WTC11 (cell line): ENCODE data around the gene SF3B2. TPM values are rescaled to one million over a fixed set of nuclear protein-coding genes. Genes with fewer than 3 reads are reported as not detected.

ENCODE experiments used
- ATAC-seq: fragments of 200-7000 bp; cut with Tn5 transposase; 2 replicates; pipeline ENCODE4 v1.10.0; 2021; ENCODE audit warnings: mild to moderate bottlenecking, moderate library complexity
- CTCF ChIA-PET: fragments of 300-600 bp; sonication (Branson Sonifier 250); formaldehyde crosslinking; loops from one replicate; lab custom pipeline; 2021; ENCODE audit warnings: antibody characterized with exemption; lab: Charles Lee
- POLR2A ChIA-PET: fragments of 350-600 bp; sonication (Branson Sonifier 250); formaldehyde crosslinking; loops from one replicate; lab custom pipeline; 2021; ENCODE audit warnings: antibody characterized with exemption; lab: Charles Lee
- DNase-seq: peaks from one replicate; pipeline ENCODE4 v3.0.0; 2021; ENCODE audit warnings: low spot score
- H3K27ac Mint-ChIP-seq: 2 replicates; pipeline ENCODE4 v1.8.0; 2021; ENCODE audit warnings: mixed read lengths
- H3K27me3 Mint-ChIP-seq: 2 replicates; pipeline ENCODE4 v1.8.0; 2021; ENCODE audit warnings: low read depth, mild to moderate bottlenecking, moderate library complexity, mixed read lengths
- H3K36me3 Mint-ChIP-seq: 2 replicates; pipeline ENCODE4 v1.8.0; 2021; ENCODE audit warnings: mixed read lengths
- H3K4me1 Mint-ChIP-seq: 2 replicates; pipeline ENCODE4 v1.8.0; 2022; ENCODE audit warnings: mixed read lengths
- H3K4me3 Mint-ChIP-seq: 2 replicates; pipeline ENCODE4 v1.8.0; 2021; ENCODE audit warnings: mild to moderate bottlenecking, moderate library complexity, mixed read lengths
- H3K9me3 Mint-ChIP-seq: 2 replicates; pipeline ENCODE4 v1.8.0; 2021; ENCODE audit warnings: mixed read lengths
- ELF4 ChIP-seq: sonication (generic); formaldehyde crosslinking; IDR thresholded peaks from 2 replicates; pipeline ENCODE4 v1.8.1; 2022; ENCODE audit warnings: low read depth, mild to moderate bottlenecking, moderate library complexity, missing genetic modification reagents
- EMX1 ChIP-seq: fragments of 250-450 bp; sonication (Bioruptor Pico); IDR thresholded peaks from 2 replicates; pipeline ENCODE4 v1.8.0; 2021; ENCODE audit warnings: mild to moderate bottlenecking
- ETV6 ChIP-seq: sonication (generic); formaldehyde crosslinking; IDR thresholded peaks from 2 replicates; pipeline ENCODE4 v1.8.1; 2022; ENCODE audit warnings: mild to moderate bottlenecking, missing genetic modification reagents
- FOXJ3 ChIP-seq: sonication (generic); formaldehyde crosslinking; IDR thresholded peaks from 2 replicates; pipeline ENCODE4 v1.9.0; 2021; ENCODE audit warnings: missing genetic modification reagents, mild to moderate bottlenecking, borderline replicate concordance
- FOXK1 ChIP-seq: sonication (generic); formaldehyde crosslinking; IDR thresholded peaks from 2 replicates; pipeline ENCODE4 v1.8.0; 2022; ENCODE audit warnings: mild to moderate bottlenecking, moderate library complexity, missing genetic modification reagents
- FOXP1 ChIP-seq: sonication (generic); formaldehyde crosslinking; IDR thresholded peaks from 2 replicates; pipeline ENCODE4 v1.8.0; 2022; ENCODE audit warnings: missing genetic modification reagents, mild to moderate bottlenecking, moderate library complexity, borderline replicate concordance
- GTF2I ChIP-seq: fragments of 250-450 bp; sonication (Bioruptor Pico); conservative IDR thresholded peaks from 2 replicates; pipeline ENCODE4 v1.4.0; 2021; ENCODE audit warnings: mild to moderate bottlenecking
- IRF2 ChIP-seq: sonication (generic); formaldehyde crosslinking; IDR thresholded peaks from 2 replicates; pipeline ENCODE4 v1.8.0; 2022; ENCODE audit warnings: low read depth, missing genetic modification reagents, borderline replicate concordance
- NFE2L1 ChIP-seq: sonication (generic); formaldehyde crosslinking; IDR thresholded peaks from 2 replicates; pipeline ENCODE4 v1.8.1; 2023; ENCODE audit warnings: missing genetic modification reagents
- NFYB ChIP-seq: sonication (generic); formaldehyde crosslinking; conservative IDR thresholded peaks from 2 replicates; pipeline ENCODE4 v1.8.0; 2022; ENCODE audit warnings: low read depth, missing genetic modification reagents
- SMAD4 ChIP-seq: sonication (generic); formaldehyde crosslinking; IDR thresholded peaks from 2 replicates; pipeline ENCODE4 v1.8.0; 2022; ENCODE audit warnings: mild to moderate bottlenecking, missing genetic modification reagents
- TEAD4 ChIP-seq: sonication (generic); formaldehyde crosslinking; IDR thresholded peaks from 2 replicates; pipeline ENCODE4 v1.8.0; 2022; ENCODE audit warnings: mild to moderate bottlenecking, missing genetic modification reagents
- TP53 ChIP-seq: sonication (generic); formaldehyde crosslinking; IDR thresholded peaks from 2 replicates; pipeline ENCODE4 v1.8.1; 2023; ENCODE audit warnings: mild to moderate bottlenecking, missing genetic modification reagents
- ZBTB21 ChIP-seq: sonication (generic); formaldehyde crosslinking; IDR thresholded peaks from 2 replicates; pipeline ENCODE4 v1.8.1; 2023; ENCODE audit warnings: mild to moderate bottlenecking, missing genetic modification reagents, borderline replicate concordance
- ZNF317 ChIP-seq: sonication (generic); formaldehyde crosslinking; IDR thresholded peaks from 2 replicates; pipeline ENCODE4 v1.8.1; 2023; ENCODE audit warnings: low read depth, mild to moderate bottlenecking, moderate library complexity, missing genetic modification reagents, borderline replicate concordance
- total RNA-seq: library from RNA; stranded (reverse); gene quantifications from 3 replicates; pipeline ENCODE4 v1.2.3, GENCODE V29; 2021
- TF ChIP-seq, protein P1 (sequence below): sonication (generic); formaldehyde crosslinking; IDR thresholded peaks from 2 replicates; pipeline ENCODE4 v1.8.1; 2022; ENCODE audit warnings: mild to moderate bottlenecking, missing genetic modification reagents, moderate library complexity, borderline replicate concordance
- TF ChIP-seq, protein P2 (sequence below): fragments of 250-450 bp; sonication (Bioruptor Pico); IDR thresholded peaks from 2 replicates; pipeline ENCODE4 v1.9.0; 2021; ENCODE audit warnings: moderate library complexity, mild to moderate bottlenecking, inconsistent platforms, borderline replicate concordance
- TF ChIP-seq, protein P3 (sequence below): sonication (generic); formaldehyde crosslinking; IDR thresholded peaks from 2 replicates; pipeline ENCODE4 v1.8.1; 2022; ENCODE audit warnings: low read depth, missing genetic modification reagents, borderline replicate concordance
- TF ChIP-seq, protein P4 (sequence below): sonication (generic); formaldehyde crosslinking; IDR thresholded peaks from 2 replicates; pipeline ENCODE4 v1.8.1; 2023; ENCODE audit warnings: mild to moderate bottlenecking, missing genetic modification reagents, moderate library complexity
- TF ChIP-seq, protein P5 (sequence below): sonication (generic); formaldehyde crosslinking; IDR thresholded peaks from 2 replicates; pipeline ENCODE4 v1.8.0; 2022; ENCODE audit warnings: mild to moderate bottlenecking, missing genetic modification reagents
- TF ChIP-seq, protein P6 (sequence below): sonication (generic); formaldehyde crosslinking; IDR thresholded peaks from 2 replicates; pipeline ENCODE4 v1.8.0; 2023; ENCODE audit warnings: mild to moderate bottlenecking, missing genetic modification reagents
- TF ChIP-seq, protein P7 (sequence below): sonication (generic); formaldehyde crosslinking; IDR thresholded peaks from 2 replicates; pipeline ENCODE4 v1.8.0; 2022; ENCODE audit warnings: mild to moderate bottlenecking, missing genetic modification reagents
- TF ChIP-seq, protein P8 (sequence below): fragments of 200-600 bp; IDR thresholded peaks from 2 replicates; pipeline ENCODE4 v1.8.0; 2022; ENCODE audit warnings: antibody characterized with exemption
- TF ChIP-seq, protein P9 (sequence below): sonication (generic); formaldehyde crosslinking; IDR thresholded peaks from 2 replicates; pipeline ENCODE4 v1.8.0; 2022; ENCODE audit warnings: mild to moderate bottlenecking, missing genetic modification reagents

SF3B2 gene
- total RNA-seq, 1 experiment from 2014 or later, result 295 TPM

DNA sequence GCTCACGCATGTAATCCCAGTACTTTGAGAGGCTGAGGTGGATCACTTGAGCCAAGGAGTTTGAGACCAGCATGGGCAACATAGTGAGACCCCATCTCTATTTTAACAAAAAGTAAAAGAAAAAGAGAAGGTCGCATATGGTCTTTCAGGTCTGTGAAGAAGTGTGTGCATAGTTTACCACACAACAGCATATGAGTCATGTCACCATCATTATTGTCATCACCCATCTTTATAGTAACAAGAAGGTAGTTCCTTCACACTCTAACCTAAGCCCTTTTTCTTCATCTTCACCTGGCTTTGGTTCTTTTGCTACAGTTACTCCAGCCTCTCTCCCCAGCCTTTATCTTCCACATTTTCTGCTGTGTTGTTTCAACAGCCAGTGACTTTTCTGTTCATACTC lies 57.1 kb downstream of the SF3B2 start:
- CTCF ChIA-PET, result no interaction called here
- ATAC-seq (no peak), DNase-seq (no peak)
- no peaks in the 10 kb centered on the region for H3K27me3 Mint-ChIP-seq
- TF ChIP-seq, protein P1, sequence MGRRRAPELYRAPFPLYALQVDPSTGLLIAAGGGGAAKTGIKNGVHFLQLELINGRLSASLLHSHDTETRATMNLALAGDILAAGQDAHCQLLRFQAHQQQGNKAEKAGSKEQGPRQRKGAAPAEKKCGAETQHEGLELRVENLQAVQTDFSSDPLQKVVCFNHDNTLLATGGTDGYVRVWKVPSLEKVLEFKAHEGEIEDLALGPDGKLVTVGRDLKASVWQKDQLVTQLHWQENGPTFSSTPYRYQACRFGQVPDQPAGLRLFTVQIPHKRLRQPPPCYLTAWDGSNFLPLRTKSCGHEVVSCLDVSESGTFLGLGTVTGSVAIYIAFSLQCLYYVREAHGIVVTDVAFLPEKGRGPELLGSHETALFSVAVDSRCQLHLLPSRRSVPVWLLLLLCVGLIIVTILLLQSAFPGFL (CRISPR knock-in tag), result no peak
- TF ChIP-seq, protein P2, sequence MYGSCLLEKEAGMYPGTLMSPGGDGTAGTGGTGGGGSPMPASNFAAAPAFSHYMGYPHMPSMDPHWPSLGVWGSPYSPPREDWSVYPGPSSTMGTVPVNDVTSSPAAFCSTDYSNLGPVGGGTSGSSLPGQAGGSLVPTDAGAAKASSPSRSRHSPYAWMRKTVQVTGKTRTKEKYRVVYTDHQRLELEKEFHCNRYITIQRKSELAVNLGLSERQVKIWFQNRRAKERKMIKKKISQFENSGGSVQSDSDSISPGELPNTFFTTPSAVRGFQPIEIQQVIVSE (CRISPR knock-in tag), result no peak
- TF ChIP-seq, protein P3, sequence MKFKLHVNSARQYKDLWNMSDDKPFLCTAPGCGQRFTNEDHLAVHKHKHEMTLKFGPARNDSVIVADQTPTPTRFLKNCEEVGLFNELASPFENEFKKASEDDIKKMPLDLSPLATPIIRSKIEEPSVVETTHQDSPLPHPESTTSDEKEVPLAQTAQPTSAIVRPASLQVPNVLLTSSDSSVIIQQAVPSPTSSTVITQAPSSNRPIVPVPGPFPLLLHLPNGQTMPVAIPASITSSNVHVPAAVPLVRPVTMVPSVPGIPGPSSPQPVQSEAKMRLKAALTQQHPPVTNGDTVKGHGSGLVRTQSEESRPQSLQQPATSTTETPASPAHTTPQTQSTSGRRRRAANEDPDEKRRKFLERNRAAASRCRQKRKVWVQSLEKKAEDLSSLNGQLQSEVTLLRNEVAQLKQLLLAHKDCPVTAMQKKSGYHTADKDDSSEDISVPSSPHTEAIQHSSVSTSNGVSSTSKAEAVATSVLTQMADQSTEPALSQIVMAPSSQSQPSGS (CRISPR knock-in tag), result no peak
- TF ChIP-seq ZNF317 (CRISPR knock-in tag), result no peak
- POLR2A ChIA-PET, result no interaction called here
- no peak overlapping the region for H3K4me3 Mint-ChIP-seq
- no peaks in the 10 kb centered on the region for H3K9me3 Mint-ChIP-seq
- no peaks in the 10 kb centered on the region for H3K36me3 Mint-ChIP-seq
- H3K27ac Mint-ChIP-seq, result no peak overlapping the region
- peaks cover 43% of the 10 kb centered on the region for H3K4me1 Mint-ChIP-seq

DNA sequence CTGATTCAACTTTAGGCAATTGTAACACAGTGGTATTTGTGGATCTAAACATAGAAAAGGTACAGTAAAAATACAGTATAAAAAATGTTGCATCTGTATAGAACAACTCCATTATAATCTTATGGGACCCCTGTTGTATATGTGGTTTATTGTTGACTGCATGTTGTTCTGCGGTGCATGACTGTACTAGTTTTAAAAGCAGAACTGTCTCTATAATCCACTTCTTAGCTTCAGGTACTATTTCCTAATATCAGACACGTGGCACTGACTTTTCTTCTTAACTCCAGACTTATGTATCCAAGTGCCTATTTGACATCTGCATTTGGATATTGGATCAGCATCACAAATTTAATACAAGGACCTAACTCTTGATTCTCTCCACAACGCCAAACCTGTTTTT lies 59.0 kb downstream of the SF3B2 start:
- H3K27ac Mint-ChIP-seq, result no peak overlapping the region
- H3K4me1 Mint-ChIP-seq, result peaks cover 47% of the 10 kb centered on the region
- no peak for DNase-seq
- ChIA-PET POLR2A (no interaction called here), CTCF (no interaction called here)
- TF ChIP-seq, protein P4, sequence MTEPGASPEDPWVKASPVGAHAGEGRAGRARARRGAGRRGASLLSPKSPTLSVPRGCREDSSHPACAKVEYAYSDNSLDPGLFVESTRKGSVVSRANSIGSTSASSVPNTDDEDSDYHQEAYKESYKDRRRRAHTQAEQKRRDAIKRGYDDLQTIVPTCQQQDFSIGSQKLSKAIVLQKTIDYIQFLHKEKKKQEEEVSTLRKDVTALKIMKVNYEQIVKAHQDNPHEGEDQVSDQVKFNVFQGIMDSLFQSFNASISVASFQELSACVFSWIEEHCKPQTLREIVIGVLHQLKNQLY (CRISPR knock-in tag), result no peak
- TF ChIP-seq FOXJ3 (CRISPR knock-in tag), result no peak
- TF ChIP-seq, protein P5, sequence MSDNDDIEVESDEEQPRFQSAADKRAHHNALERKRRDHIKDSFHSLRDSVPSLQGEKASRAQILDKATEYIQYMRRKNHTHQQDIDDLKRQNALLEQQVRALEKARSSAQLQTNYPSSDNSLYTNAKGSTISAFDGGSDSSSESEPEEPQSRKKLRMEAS (CRISPR knock-in tag), result no peak
- TF ChIP-seq GTF2I (CRISPR knock-in tag), result no peak
- TF ChIP-seq, protein P6, sequence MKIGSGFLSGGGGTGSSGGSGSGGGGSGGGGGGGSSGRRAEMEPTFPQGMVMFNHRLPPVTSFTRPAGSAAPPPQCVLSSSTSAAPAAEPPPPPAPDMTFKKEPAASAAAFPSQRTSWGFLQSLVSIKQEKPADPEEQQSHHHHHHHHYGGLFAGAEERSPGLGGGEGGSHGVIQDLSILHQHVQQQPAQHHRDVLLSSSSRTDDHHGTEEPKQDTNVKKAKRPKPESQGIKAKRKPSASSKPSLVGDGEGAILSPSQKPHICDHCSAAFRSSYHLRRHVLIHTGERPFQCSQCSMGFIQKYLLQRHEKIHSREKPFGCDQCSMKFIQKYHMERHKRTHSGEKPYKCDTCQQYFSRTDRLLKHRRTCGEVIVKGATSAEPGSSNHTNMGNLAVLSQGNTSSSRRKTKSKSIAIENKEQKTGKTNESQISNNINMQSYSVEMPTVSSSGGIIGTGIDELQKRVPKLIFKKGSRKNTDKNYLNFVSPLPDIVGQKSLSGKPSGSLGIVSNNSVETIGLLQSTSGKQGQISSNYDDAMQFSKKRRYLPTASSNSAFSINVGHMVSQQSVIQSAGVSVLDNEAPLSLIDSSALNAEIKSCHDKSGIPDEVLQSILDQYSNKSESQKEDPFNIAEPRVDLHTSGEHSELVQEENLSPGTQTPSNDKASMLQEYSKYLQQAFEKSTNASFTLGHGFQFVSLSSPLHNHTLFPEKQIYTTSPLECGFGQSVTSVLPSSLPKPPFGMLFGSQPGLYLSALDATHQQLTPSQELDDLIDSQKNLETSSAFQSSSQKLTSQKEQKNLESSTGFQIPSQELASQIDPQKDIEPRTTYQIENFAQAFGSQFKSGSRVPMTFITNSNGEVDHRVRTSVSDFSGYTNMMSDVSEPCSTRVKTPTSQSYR (CRISPR knock-in tag), result no peak
- TF ChIP-seq FOXK1 (CRISPR knock-in tag), result no peak
- no peak for TF ChIP-seq ZBTB21 (CRISPR knock-in tag)
- no peak for TF ChIP-seq IRF2
- TF ChIP-seq, protein P7, sequence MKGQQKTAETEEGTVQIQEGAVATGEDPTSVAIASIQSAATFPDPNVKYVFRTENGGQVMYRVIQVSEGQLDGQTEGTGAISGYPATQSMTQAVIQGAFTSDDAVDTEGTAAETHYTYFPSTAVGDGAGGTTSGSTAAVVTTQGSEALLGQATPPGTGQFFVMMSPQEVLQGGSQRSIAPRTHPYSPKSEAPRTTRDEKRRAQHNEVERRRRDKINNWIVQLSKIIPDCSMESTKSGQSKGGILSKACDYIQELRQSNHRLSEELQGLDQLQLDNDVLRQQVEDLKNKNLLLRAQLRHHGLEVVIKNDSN (CRISPR knock-in tag), result no peak
- TF ChIP-seq, protein P8, sequence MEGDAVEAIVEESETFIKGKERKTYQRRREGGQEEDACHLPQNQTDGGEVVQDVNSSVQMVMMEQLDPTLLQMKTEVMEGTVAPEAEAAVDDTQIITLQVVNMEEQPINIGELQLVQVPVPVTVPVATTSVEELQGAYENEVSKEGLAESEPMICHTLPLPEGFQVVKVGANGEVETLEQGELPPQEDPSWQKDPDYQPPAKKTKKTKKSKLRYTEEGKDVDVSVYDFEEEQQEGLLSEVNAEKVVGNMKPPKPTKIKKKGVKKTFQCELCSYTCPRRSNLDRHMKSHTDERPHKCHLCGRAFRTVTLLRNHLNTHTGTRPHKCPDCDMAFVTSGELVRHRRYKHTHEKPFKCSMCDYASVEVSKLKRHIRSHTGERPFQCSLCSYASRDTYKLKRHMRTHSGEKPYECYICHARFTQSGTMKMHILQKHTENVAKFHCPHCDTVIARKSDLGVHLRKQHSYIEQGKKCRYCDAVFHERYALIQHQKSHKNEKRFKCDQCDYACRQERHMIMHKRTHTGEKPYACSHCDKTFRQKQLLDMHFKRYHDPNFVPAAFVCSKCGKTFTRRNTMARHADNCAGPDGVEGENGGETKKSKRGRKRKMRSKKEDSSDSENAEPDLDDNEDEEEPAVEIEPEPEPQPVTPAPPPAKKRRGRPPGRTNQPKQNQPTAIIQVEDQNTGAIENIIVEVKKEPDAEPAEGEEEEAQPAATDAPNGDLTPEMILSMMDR, result no peak
- TF ChIP-seq ETV6 (CRISPR knock-in tag), result no peak
- no peak for TF ChIP-seq NFE2L1 (CRISPR knock-in tag)
- no peak for TF ChIP-seq NFYB (CRISPR knock-in tag)
- TF ChIP-seq, protein P9, sequence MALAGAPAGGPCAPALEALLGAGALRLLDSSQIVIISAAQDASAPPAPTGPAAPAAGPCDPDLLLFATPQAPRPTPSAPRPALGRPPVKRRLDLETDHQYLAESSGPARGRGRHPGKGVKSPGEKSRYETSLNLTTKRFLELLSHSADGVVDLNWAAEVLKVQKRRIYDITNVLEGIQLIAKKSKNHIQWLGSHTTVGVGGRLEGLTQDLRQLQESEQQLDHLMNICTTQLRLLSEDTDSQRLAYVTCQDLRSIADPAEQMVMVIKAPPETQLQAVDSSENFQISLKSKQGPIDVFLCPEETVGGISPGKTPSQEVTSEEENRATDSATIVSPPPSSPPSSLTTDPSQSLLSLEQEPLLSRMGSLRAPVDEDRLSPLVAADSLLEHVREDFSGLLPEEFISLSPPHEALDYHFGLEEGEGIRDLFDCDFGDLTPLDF (CRISPR knock-in tag), result no peak
- TF ChIP-seq ELF4, result no peak
- TF ChIP-seq FOXP1 (CRISPR knock-in tag), result no peak
- TF ChIP-seq TP53 (CRISPR knock-in tag), result no peak
- TF ChIP-seq EMX1, result no peak
- no peak for TF ChIP-seq SMAD4 (CRISPR knock-in tag)
- TF ChIP-seq TEAD4 (CRISPR knock-in tag), result no peak
- H3K4me3 Mint-ChIP-seq, result no peak overlapping the region
- H3K36me3 Mint-ChIP-seq, result no peaks in the 10 kb centered on the region
- H3K27me3 Mint-ChIP-seq, result no peaks in the 10 kb centered on the region
- ATAC-seq, result no peak
- no peaks in the 10 kb centered on the region for H3K9me3 Mint-ChIP-seq
